Activated naive CD8-positive, alpha-beta T cell treated with anti-CD3 and anti-CD28 coated beads, Interleukin-2, amount 50 U/mL, for 24 hours (primary cell): ENCODE results near the gene ATP13A5.

ENCODE experiments used
- ATAC-seq: fragments of 150-1000 bp; cut with Tn5 transposase; one replicate; pipeline ENCODE4 v1.10.0; 2021
- DNase-seq: peaks from one replicate; pipeline ENCODE4 v3.0.0; 2021
- H3K27ac Mint-ChIP-seq: one replicate; pipeline ENCODE4 v1.8.0; 2021; ENCODE audit warnings: mild to moderate bottlenecking, mixed read lengths
- H3K27me3 Mint-ChIP-seq: one replicate; pipeline ENCODE4 v1.8.0; 2021; ENCODE audit warnings: mixed read lengths
- H3K36me3 Mint-ChIP-seq: one replicate; pipeline ENCODE4 v1.8.0; 2021; ENCODE audit warnings: low read depth, mixed read lengths
- H3K4me1 Mint-ChIP-seq: one replicate; pipeline ENCODE4 v1.8.0; 2021; ENCODE audit warnings: mixed read lengths
- H3K4me3 Mint-ChIP-seq: one replicate; pipeline ENCODE4 v1.8.0; 2021; ENCODE audit warnings: mild to moderate bottlenecking, moderate library complexity, mixed read lengths
- H3K9me3 Mint-ChIP-seq: one replicate; pipeline ENCODE4 v1.8.0; 2021; ENCODE audit warnings: mixed read lengths

Gene ATP13A5

GRCh38 chr3:193228206-193228605, 150.3 kb downstream of the ATP13A5 start:
- H3K27me3 Mint-ChIP-seq: no peaks in the 10 kb centered on the region
- no peaks in the 10 kb centered on the region for H3K4me1 Mint-ChIP-seq
- no peaks in the 10 kb centered on the region for H3K9me3 Mint-ChIP-seq
- no peaks in the 10 kb centered on the region for H3K36me3 Mint-ChIP-seq
- H3K27ac Mint-ChIP-seq: no peak overlapping the region
- no peak overlapping the region for H3K4me3 Mint-ChIP-seq
- DNase-seq (no peak), ATAC-seq (no peak)

DNA sequence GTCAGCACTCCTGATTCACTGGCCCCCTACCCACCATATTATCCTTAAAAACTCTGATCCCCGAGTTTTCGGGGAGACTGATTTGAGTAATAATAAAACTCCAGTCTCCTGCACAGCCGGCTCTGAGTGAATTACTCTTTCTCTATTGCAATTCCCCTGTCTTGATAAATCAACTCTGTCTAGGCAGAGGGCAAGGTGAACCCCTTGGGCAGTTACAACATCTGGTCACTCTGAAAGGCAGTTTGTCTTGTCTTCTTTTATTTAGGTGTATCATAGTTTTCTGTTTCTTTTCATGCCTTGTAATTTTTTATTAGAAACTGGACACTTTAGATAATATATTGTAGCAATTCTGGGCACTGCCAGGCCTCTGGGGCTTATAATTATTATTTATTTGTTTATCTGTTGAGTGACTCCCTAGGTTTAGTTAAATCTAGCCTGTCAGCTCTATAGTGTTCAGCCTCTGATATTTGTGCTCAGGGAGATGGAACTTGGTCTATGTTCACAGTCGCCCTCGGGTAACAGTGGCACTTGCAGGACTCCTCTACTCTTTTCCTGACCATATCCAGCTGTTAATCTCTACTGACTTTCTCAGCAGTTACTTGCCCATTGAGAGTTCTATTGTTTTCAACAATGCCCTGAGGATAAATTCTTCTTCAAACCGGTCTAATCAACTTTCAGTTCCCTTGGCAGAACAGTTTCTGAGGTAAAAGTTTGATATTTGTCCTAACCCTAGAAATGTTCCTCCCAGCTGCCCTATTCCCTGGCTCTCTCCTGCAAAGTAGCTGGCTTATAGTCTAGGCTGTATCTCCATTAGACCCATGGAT, 153.0 kb downstream of the ATP13A5 start:
- Mint-ChIP-seq H3K27me3 (no peaks in the 10 kb centered on the region), H3K4me3 (no peak overlapping the region), H3K9me3 (no peaks in the 10 kb centered on the region), H3K36me3 (no peaks in the 10 kb centered on the region), H3K27ac (no peak overlapping the region), H3K4me1 (no peaks in the 10 kb centered on the region)
- no peak for DNase-seq
- ATAC-seq: no peak
